GM10266 (cell line): ENCODE data around the gene FANCG.

Experiments used
- DNase-seq: peaks from one replicate; pipeline ENCODE4 v3.0.0; 2012; ENCODE audit errors: extremely low spot score
- TF ChIP-seq, protein P1 (sequence below): IDR thresholded peaks from 2 replicates; pipeline ENCODE4 v1.5.1; 2012; ENCODE audit warnings: mild to moderate bottlenecking, low read depth; ENCODE audit not compliant: control insufficient read depth, insufficient read depth; ENCODE audit errors: missing control alignments

Gene FANCG

DNA sequence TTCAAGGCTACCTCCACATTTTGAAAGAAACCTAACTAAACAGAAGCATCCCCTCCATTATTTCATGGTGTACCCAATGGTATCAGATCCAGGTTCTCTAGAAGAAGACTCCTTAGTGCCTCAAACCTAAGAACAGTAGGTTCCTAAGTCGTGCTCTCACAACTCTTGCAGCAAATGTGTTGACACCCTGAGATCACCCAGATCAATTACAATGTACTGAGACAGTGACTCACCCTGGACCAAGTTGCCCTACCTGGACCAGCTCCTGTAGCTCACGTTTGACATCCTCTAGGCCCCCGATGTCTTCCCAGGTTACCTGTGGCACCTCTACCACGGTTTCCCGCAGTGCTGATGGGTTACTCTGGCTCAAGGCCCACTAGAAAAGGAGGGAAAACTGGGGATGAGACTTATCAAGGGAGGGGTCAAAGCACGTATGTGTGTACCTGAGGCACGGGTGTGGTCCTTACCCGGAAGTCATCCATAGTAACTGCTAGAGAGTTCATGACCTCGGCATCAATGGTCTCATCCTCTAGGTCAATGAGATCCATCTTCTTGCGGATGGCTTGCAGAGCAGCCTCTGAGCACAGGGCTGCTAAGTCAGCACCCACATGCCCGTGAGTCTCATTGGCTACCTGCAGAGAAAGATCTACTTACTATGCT is 19.1 kb downstream of the FANCG start:
- no peak for DNase-seq
- TF ChIP-seq, protein P1, sequence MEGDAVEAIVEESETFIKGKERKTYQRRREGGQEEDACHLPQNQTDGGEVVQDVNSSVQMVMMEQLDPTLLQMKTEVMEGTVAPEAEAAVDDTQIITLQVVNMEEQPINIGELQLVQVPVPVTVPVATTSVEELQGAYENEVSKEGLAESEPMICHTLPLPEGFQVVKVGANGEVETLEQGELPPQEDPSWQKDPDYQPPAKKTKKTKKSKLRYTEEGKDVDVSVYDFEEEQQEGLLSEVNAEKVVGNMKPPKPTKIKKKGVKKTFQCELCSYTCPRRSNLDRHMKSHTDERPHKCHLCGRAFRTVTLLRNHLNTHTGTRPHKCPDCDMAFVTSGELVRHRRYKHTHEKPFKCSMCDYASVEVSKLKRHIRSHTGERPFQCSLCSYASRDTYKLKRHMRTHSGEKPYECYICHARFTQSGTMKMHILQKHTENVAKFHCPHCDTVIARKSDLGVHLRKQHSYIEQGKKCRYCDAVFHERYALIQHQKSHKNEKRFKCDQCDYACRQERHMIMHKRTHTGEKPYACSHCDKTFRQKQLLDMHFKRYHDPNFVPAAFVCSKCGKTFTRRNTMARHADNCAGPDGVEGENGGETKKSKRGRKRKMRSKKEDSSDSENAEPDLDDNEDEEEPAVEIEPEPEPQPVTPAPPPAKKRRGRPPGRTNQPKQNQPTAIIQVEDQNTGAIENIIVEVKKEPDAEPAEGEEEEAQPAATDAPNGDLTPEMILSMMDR, result no peak

DNA sequence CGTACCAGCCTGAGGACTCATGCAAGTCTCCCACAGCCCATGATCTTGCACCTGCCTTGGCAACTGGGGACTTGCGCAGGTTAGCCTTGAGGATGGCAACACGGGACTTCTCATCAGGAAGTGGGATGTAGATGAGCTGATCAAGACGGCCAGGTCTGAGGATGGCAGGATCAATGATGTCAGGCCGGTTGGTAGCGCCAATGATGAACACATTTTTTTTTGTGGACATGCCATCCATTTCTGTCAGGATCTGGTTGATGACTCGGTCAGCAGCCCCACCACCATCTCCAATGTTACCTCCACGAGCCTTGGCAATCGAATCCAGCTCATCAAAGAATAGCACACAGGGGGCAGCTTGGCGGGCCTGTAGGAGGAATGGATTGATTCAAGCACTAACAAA is 20.3 kb downstream of the FANCG start:
- no peak for DNase-seq
- TF ChIP-seq, protein P1, result no peak

DNA sequence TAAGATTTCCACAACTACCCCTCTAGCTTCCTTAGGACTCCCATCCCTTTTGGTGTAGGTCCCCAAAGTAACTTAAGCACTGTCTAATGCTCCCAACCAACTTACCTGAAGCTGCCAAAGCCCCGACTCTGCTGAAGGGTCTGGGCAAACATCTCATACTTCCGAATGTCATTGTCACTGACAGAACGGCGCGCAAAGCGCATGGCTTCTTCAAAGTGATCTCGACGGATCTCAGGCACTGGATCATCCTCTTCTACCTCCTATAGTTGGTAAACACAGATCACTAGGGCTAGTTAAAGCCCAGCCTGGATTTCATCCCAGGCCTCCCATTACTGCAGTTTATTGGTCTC is 22.5 kb downstream of the FANCG start:
- TF ChIP-seq, protein P1, result no peak
- DNase-seq, result no peak

DNA sequence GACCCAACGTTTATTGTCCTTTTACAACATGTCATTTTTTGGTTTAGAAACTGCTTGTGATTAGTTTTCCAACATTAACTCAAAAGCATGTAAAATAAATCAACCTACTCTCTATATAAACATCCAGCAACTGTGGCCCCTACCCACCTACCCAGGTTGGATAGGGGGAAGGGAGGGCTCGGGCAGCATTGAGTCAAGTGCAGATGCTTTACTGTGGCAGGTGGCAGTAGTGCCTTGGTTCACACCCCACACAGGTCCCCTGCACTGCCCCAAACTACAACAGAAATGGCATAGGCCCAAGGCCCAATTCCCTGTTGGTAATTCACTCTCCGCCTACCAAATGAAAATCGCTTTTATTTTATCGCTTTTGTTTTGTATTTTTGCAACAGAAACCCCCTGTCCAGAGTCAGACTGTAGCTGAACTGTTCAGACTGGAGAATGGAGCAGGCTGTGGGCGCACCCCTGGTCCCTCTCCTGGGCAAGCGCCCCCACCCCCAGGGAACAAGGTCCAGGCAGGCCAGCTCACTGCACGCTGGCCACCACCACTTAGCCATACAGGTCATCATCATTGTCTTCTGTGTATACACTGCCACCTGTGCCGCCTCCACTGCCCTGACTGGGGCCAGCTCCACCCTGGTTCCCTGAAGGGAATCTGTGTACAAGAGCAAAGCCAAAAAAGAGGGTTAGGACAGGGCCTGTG is 23.0 kb downstream of the FANCG start:
- DNase-seq, result no peak
- TF ChIP-seq, protein P1, result no peak

DNA sequence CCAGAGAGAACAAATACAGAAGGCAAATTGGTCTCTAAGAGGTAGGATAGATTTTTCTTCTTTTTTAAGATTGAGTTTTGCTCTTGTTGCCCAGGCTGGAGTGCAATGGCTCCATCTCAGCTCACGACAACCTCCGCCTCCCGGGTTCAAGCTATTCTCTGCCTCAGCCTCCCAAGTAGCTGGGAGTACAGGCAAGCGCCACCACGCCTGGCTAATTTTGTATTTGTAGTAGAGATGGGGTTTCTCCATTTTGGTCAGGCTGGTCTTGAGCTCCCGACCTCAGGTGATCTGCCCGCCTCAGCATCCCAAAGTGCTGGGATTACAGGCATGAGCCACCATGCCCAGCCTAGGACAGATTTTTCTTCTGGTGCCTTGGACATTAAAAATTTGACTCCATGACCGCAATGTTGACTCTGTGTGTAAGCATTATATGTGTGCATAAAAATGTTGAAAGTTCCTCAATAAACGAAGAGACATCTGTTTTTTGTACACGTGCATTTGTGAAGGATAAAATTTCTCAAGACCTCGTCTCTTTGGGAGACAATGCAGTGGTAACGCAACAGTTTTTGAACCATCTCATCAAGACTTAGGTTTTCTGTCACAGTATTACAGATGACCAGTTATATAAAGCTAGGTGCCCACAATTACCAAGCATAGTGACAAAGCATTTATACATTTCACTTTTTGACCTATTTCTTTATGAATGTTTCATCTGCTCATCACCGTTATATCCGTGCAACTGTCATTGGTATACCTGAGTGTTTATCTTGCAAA is 24.7 kb downstream of the FANCG start:
- DNase-seq, result no peak
- TF ChIP-seq, protein P1, result no peak

DNA sequence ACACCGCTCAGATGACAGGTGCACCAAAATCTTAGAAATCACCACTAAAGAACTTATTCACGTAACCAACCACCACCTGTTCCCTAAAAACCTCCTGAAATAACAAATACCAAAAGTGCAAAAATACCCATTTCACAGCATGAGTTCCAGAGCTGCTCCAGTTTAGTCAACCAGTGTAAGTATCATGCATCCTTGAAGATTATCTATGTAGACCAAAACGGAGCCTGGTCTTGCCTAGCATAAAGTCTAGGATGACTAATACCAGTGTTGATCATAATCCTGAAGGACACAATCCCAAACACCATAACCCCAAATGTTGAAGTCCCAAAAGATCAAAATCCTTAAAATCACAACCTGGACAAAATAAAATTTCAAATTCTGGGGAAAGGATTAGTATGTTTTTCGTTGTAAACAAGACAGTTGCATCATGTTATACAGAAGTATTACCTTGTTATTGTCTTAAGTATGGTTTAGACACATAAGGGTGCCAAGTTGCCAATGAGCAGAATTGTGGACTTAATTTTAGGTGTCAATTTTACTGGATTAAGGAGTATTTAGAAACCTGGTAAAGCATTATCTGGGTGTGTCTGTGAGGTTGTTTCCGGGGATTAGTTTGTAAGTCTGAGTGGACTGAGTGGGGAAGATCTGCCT is 25.4 kb downstream of the FANCG start:
- TF ChIP-seq, protein P1, result no peak

More for the DNA sequence above, 25.4 kb downstream of the FANCG start:
- no peak for DNase-seq
